NK-92 treated with Interleukin-12 subunit alpha and Interleukin-12 subunit beta, amount 100 ng/mL, for 24 hours (cell line): ENCODE results near the gene HMGCLL1.

ENCODE experiments used
- DNase-seq: peaks from one replicate; lab custom pipeline; 2025; lab: John Stamatoyannopoulos, UW

The HMGCLL1 gene

GRCh38 chr6:55443238-55444134, 135.5 kb downstream of the HMGCLL1 start:
- DNase-seq, result no peak

- no peak for DNase-seq
These were observed 140.8 kb downstream of the HMGCLL1 start for GRCh38 chr6:55438203-55438602.

- DNase-seq, result no peak
These were observed 141.9 kb downstream of the HMGCLL1 start for GRCh38 chr6:55437141-55437540.

- no peak for DNase-seq
These were observed 145.4 kb downstream of the HMGCLL1 start for GRCh38 chr6:55433446-55434130.

GRCh38 chr6:55423933-55424332, 155.1 kb downstream of the HMGCLL1 start:
- no peak for DNase-seq

- DNase-seq, result no peak
These were observed 168.3 kb downstream of the HMGCLL1 start for GRCh38 chr6:55410674-55411073.

- no peak for DNase-seq
These were observed 173.3 kb downstream of the HMGCLL1 start for GRCh38 chr6:55405474-55406235.

- no peak for DNase-seq
These were observed 179.6 kb downstream of the HMGCLL1 start for GRCh38 chr6:55399351-55399750.

- DNase-seq, result no peak
These were observed 181.0 kb downstream of the HMGCLL1 start for GRCh38 chr6:55397986-55398385.

GRCh38 chr6:55395871-55396270, 183.1 kb downstream of the HMGCLL1 start:
- DNase-seq, result no peak

GRCh38 chr6:55388211-55388610, 190.8 kb downstream of the HMGCLL1 start:
- DNase-seq, result no peak
